NCI-H69 (cell line): ENCODE results near the gene UBE2C.
A peak's percentile ranks its signal among the peaks of the same experiment; 100 is the strongest.

ENCODE experiments used
- DNase-seq: peaks from one replicate; lab custom pipeline; 2025; lab: John Stamatoyannopoulos, UW

UBE2C gene

DNA sequence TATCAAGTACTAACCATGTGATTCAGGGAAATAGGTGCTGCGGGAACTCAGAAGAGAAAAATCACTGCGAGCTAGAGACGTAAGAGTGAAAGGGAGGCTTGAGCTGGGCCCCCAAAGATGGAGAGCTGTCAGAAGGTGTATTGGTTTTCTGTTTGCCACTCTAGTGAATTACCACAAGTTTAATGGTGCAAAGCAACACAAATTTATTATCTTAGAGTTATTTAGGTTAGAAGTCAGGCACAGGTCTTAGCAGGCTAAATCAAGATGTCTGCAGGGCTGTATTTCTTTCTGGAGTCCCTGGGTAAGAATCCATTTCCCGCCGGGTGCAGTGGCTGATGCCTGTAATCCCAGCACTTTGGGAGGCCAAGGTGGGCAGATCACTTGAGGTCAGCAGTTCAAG lies 47.5 kb downstream of the UBE2C start:
- DNase-seq, result no peak

DNA sequence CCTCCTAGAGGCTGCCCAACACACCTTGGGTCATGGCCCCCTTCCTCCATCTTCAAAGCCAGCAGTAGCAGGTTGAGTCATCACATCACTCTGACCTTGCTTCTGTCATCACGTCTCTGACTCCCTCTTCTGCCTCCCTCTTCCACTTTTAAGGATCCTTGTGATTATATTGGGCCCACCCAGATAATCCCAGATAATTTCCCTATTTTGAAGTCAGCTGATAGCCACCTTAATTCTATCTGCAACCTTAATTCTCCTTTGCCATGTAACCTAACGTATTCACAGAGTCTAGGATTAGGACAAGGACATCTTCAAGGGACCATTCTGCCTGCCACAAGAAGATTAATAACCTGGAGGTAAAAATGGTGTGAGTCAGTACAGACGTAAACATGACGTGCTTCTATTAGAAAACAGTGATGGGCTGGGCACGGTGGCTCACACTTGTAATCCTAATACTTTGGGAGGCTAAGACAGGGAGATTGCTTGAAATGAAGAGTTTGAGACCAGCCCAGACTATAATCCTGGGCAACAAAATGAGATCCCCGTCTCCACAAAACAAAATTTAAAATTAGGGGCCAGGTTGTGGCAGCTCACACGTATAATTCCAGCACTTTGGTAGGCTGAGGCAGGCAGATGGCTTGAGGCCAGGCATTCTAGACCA lies 48.2 kb downstream of the UBE2C start:
- no peak for DNase-seq

DNA sequence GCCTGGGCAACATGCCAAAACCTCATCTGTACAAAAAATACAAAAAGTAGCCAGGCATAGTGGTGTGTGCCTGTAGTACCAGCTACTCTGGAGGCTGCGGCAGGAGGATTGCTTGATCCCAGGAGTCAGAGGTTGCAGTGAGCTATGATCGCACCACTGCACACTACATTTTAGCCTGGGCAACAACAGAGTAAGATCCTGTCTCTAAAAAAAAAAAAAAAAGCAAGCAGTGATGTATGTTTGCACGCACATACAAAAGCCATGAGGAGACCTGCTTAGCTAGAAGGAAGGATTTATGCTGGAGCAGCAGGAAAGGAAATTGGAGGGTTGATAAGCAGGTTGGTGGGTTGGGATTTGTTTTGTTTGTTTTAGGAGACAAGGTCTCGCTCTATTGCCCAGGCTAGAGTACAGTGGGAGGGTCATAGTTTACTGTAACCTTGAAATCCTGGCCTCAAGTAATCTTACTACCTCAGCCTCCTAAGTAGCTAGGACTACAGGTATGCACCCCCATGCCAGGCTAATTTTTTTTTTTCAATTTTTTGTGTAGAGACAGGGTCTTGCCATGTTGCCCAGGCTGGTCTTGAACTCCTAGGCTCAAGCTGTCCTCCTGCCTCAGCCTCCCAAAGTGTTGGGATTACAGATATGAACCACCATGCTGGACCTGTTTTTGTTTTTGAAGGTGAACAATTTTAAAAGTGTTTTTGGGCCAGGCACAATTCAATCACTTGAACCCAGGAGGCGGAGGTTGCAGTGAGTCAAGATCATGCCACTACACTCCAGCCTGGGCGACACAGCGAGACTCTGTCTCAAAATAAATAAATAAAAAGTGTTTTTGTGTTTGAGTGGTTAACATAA lies 49.0 kb downstream of the UBE2C start:
- peak; percentile 58 for DNase-seq

DNA sequence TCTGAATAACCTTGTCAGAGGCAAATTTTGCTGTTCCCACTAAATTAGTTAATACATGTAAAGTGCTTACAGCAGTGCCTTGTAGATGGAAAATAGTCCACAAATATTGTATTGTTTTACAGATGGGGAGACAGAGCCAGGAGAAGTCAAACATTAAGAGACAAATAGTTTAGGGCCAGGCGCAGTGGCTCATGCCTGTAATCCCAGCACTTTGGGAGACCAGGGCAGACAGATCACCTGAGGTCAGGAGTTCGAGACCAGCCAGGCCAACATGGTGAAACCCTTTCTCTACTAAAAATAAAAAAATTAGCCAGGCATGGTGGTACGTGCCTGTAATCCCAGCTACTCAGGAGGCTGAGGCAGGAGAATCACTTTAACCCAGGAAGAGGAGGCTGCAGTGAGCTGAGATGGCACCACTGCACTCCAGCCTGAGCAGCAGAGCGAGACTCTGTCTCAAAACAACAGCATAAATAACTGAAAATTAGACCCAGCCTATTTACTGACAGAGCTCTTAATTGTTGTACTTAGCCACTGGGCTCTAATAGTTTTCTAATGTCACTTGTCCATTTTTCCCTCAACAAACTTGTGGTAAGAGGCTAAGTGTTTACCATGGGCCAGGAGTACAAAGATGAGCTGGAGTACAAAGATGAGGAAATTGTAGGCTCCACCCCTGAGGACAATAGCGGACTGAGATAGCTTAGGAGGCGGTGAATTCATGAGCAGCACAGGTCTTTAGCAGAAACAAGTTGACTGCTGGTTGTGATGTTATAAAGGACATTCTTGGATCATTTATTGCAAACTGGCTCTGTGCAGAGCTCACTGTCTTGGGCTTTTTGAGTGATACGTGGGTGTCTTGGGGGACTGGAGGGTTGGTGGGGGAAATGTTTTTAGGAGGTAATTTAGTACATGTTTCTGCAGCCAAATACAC lies 51.4 kb downstream of the UBE2C start:
- no peak for DNase-seq

DNA sequence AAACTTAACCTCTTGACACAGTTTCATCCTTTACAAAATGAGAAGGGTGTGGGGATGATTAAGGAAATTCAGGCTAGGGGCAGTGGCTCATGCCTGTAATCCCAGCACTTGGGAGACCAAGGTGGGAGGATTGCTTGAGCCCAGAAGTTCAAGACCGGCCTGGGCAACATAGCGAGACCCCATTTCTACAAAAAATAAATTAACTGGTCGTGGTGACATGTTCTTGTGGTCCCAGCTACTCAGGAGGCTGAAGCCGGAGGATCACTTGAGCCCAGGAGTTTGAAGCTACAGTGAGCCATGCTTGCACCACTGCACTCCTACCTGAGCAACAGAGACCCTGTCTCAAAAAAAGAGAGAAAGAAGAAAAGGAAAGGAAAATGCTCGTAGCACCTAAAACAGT lies 54.0 kb downstream of the UBE2C start:
- DNase-seq, result no peak
